BJ (cell line): ENCODE data around the gene CARMIL1. TPM values are rescaled to one million over a fixed set of nuclear protein-coding genes. Genes with fewer than 3 reads are reported as not detected.

ENCODE experiments used
- CTCF ChIA-PET: fragments of 350-600 bp; formaldehyde crosslinking; extraction: SDS; loops from one replicate; lab custom pipeline; 2021; ENCODE audit warnings: antibody characterized with exemption, inconsistent platforms; lab: Yijun Ruan, JAX
- POLR2A ChIA-PET: fragments of 300-600 bp; sonication (Branson Sonifier 250); formaldehyde crosslinking; extraction: SDS; loops from one replicate; lab custom pipeline; 2021; ENCODE audit warnings: antibody characterized with exemption; lab: Charles Lee
- DNase-seq: peaks from one replicate; pipeline ENCODE4 v3.0.0-alpha.2; 2011; ENCODE audit warnings: low read depth
- H3K27me3 ChIP-seq: 2 replicates; pipeline ENCODE4 v1.6.0; 2011; ENCODE audit warnings: low read length; ENCODE audit not compliant: control insufficient read depth, insufficient read depth
- H3K36me3 ChIP-seq: 2 replicates; pipeline ENCODE4 v1.5.1; 2011; ENCODE audit warnings: low read length; ENCODE audit not compliant: control insufficient read depth, insufficient read depth
- H3K4me3 ChIP-seq: 2 replicates; pipeline ENCODE4 v1.5.1; 2011; ENCODE audit warnings: low read depth, mild to moderate bottlenecking, control low read depth, low read length
- CTCF ChIP-seq: IDR thresholded peaks from 2 replicates; pipeline ENCODE4 v1.5.1; 2011; ENCODE audit warnings: low read depth, mild to moderate bottlenecking, control low read depth, inconsistent platforms, low read length, moderate library complexity; ENCODE audit not compliant: insufficient read depth
- polyA plus RNA-seq: library from polyadenylated mRNA; depleted of rRNA; stranded (reverse); fragments of >200 nt; gene quantifications from 2 replicates; pipeline ENCODE4 v1.2.3, GENCODE V29; 2011

The CARMIL1 gene
- polyA plus RNA-seq, 1 experiment = 3.7 TPM

GRCh38 chr6:25434921-25435320 is 155.7 kb downstream of the CARMIL1 start:
- no peak for TF ChIP-seq CTCF
- ChIA-PET POLR2A (no interaction called here), CTCF (no interaction called here)
- Histone ChIP-seq H3K4me3 (no peak overlapping the region), H3K36me3 (peaks cover 2% of the 10 kb centered on the region; the same call in 1 of the 2 replicates), H3K27me3 (no peaks in the 10 kb centered on the region)
- DNase-seq = no peak

- no peak for TF ChIP-seq CTCF
- peaks cover 2% of the 10 kb centered on the region; the same call in 1 of the 2 replicates for H3K36me3 ChIP-seq
- POLR2A ChIA-PET = no interaction called here
- no peak for DNase-seq
- CTCF ChIA-PET = no interaction called here
- H3K4me3 ChIP-seq = no peak overlapping the region
- H3K27me3 ChIP-seq = no peaks in the 10 kb centered on the region
These were observed 156.3 kb downstream of the CARMIL1 start for GRCh38 chr6:25435416-25435985.

- Histone ChIP-seq H3K4me3 (no peak overlapping the region), H3K36me3 (peaks cover 2% of the 10 kb centered on the region; the same call in 1 of the 2 replicates), H3K27me3 (no peaks in the 10 kb centered on the region)
- TF ChIP-seq CTCF = no peak
- CTCF ChIA-PET = interaction anchor here (1.1 to 1.2 kb wide), 2 partner anchors 15 to 157 kb away, joined by 3 to 4 read pairs; partner anchors contain the start of gene CARMIL1
- DNase-seq = no peak
- POLR2A ChIA-PET = no interaction called here
These were observed 157.6 kb downstream of the CARMIL1 start for GRCh38 chr6:25436760-25437159.

- no peak overlapping the region for H3K4me3 ChIP-seq
- H3K27me3 ChIP-seq = no peaks in the 10 kb centered on the region
- ChIA-PET CTCF (interaction anchor here (1.0 to 1.1 kb wide), 2 partner anchors 9 to 51 kb away, joined by 3 read pairs; no protein-coding TSS in a partner anchor), POLR2A (no interaction called here)
- peaks cover 2% of the 10 kb centered on the region; the same call in 1 of the 2 replicates for H3K36me3 ChIP-seq
- DNase-seq = no peak
- TF ChIP-seq CTCF = no peak
These were observed 160.2 kb downstream of the CARMIL1 start for GRCh38 chr6:25439368-25439767.

GRCh38 chr6:25441663-25442270 is 162.6 kb downstream of the CARMIL1 start:
- H3K4me3 ChIP-seq = no peak overlapping the region
- ChIA-PET POLR2A (no interaction called here), CTCF (interaction anchor here (0.6 to 1.2 kb wide), 2 partner anchors 15 to 137 kb away, joined by 3 to 5 read pairs; no protein-coding TSS in a partner anchor)
- no peak for DNase-seq
- no peaks in the 10 kb centered on the region; the same call in 1 of the 2 replicates for H3K36me3 ChIP-seq
- no peaks in the 10 kb centered on the region for H3K27me3 ChIP-seq
- no peak for TF ChIP-seq CTCF
